RWPE1 (cell line): ENCODE results near the gene CNTN4.

Source experiments
- CTCF ChIA-PET: fragments of 350-600 bp; sonication (Branson Sonifier 250); formaldehyde crosslinking; extraction: SDS; loops from one replicate; lab custom pipeline; 2021; lab: Yijun Ruan, JAX
- POLR2A ChIA-PET: fragments of 400-600 bp; formaldehyde crosslinking; extraction: SDS; loops from one replicate; lab custom pipeline; 2020; ENCODE audit warnings: antibody characterized with exemption; ENCODE audit not compliant: low non-redundant PET; lab: Yijun Ruan, JAX
- DNase-seq: peaks from one replicate; pipeline ENCODE4 v3.0.0; 2012; ENCODE audit warnings: low spot score
- H3K27ac ChIP-seq: fragments of 450-650 bp; 2 replicates; pipeline ENCODE4 v1.5.1; 2017
- CTCF ChIP-seq: fragments of 450-650 bp; conservative IDR thresholded peaks from 2 replicates; pipeline ENCODE4 v1.5.1; 2017; ENCODE audit warnings: low read depth, mild to moderate bottlenecking

Gene CNTN4

GRCh38 chr3:2205692-2206091 lies 107.0 kb downstream of the CNTN4 start:
- TF ChIP-seq CTCF, result no peak
- ChIA-PET CTCF (no interaction called here), POLR2A (no interaction called here)

GRCh38 chr3:2206536-2206935 lies 107.9 kb downstream of the CNTN4 start:
- no peak for DNase-seq
- ChIA-PET POLR2A (no interaction called here), CTCF (no interaction called here)
- no peak overlapping the region for H3K27ac ChIP-seq
- TF ChIP-seq CTCF, result no peak

More at GRCh38 chr3:2205692-2206091, 107.0 kb downstream of the CNTN4 start:
- H3K27ac ChIP-seq, result no peak overlapping the region
- no peak for DNase-seq

GRCh38 chr3:2211568-2211967 lies 112.9 kb downstream of the CNTN4 start:
- ChIA-PET CTCF (no interaction called here), POLR2A (no interaction called here)
- no peak for DNase-seq
- no peak for TF ChIP-seq CTCF
- no peak overlapping the region for H3K27ac ChIP-seq

- no peak for TF ChIP-seq CTCF
- ChIA-PET CTCF (no interaction called here), POLR2A (no interaction called here)
- no peak overlapping the region for H3K27ac ChIP-seq
- no peak for DNase-seq
Observed at GRCh38 chr3:2212206-2212605, 113.5 kb downstream of the CNTN4 start.

GRCh38 chr3:2218375-2218774 lies 119.7 kb downstream of the CNTN4 start:
- CTCF ChIA-PET, result no interaction called here
- no peak for DNase-seq
- TF ChIP-seq CTCF, result no peak
- no peak overlapping the region for H3K27ac ChIP-seq
- POLR2A ChIA-PET, result no interaction called here

GRCh38 chr3:2218816-2219215 lies 120.2 kb downstream of the CNTN4 start:
- DNase-seq, result no peak
- POLR2A ChIA-PET, result no interaction called here
- H3K27ac ChIP-seq, result no peak overlapping the region
- no peak for TF ChIP-seq CTCF
- CTCF ChIA-PET, result no interaction called here

GRCh38 chr3:2236203-2236602 lies 137.5 kb downstream of the CNTN4 start:
- ChIA-PET POLR2A (no interaction called here), CTCF (no interaction called here)
- TF ChIP-seq CTCF, result no peak
- DNase-seq, result no peak
- H3K27ac ChIP-seq, result no peak overlapping the region
